K562 (cell line): ENCODE data around the gene RAB31. TPM values are rescaled to one million over a fixed set of nuclear protein-coding genes. Genes with fewer than 3 reads are reported as not detected.
A peak's percentile ranks its signal among the peaks of the same experiment; 100 is the strongest.

ENCODE experiments used
- ARHGAP35 ChIP-seq: fragments of 450-650 bp; IDR thresholded peaks from 2 replicates; pipeline ENCODE4 v1.6.1; 2018; ENCODE audit not compliant: partially characterized antibody
- CBFB ChIP-seq: sonication (generic); formaldehyde crosslinking; IDR thresholded peaks from 2 replicates; pipeline ENCODE4 v1.4.0; 2020; ENCODE audit warnings: mild to moderate bottlenecking, missing genetic modification reagents
- CTBP1 ChIP-seq: fragments of 450-650 bp; IDR thresholded peaks from 2 replicates; pipeline ENCODE4 v1.6.1; 2016; ENCODE audit warnings: borderline replicate concordance
- CXXC5 ChIP-seq: fragments of 250-450 bp; sonication (Bioruptor Pico); IDR thresholded peaks from 2 replicates; pipeline ENCODE4 v1.8.0; 2022; ENCODE audit warnings: inconsistent platforms, mild to moderate bottlenecking, moderate library complexity
- FOXP1 ChIP-seq: sonication (generic); formaldehyde crosslinking; IDR thresholded peaks from 2 replicates; pipeline ENCODE4 v1.8.0; 2022; ENCODE audit warnings: mild to moderate bottlenecking, missing genetic modification reagents
- GATAD2A ChIP-seq: fragments of 450-650 bp; IDR thresholded peaks from 2 replicates; pipeline ENCODE4 v1.6.1; 2017
- MED1 ChIP-seq: sonication (generic); formaldehyde crosslinking; IDR thresholded peaks from 2 replicates; pipeline ENCODE4 v1.8.1; 2023; ENCODE audit warnings: missing genetic modification reagents, borderline replicate concordance
- MYC ChIP-seq, 2 experiments: fragments of 250-450 bp in 1 of 2; sonication (Bioruptor Pico) in 1 of 2; IDR thresholded peaks; 2 replicates each; pipeline versions ENCODE4 v1.5.1 to v1.6.1; 2012 to 2021; ENCODE audit warnings: low read depth in 2 of 2, borderline replicate concordance in 1 of 2, improper control_type of control experiment in 1 of 2, low read length in 1 of 2, mild to moderate bottlenecking in 1 of 2, moderate library complexity in 1 of 2
- NFIC ChIP-seq: fragments of 450-650 bp; IDR thresholded peaks from 2 replicates; pipeline ENCODE4 v1.6.1; 2017; ENCODE audit warnings: mild to moderate bottlenecking, inconsistent platforms
- RB1 ChIP-seq: fragments of 450-650 bp; IDR thresholded peaks from 2 replicates; pipeline ENCODE4 v1.6.1; 2017; ENCODE audit warnings: low read depth, mild to moderate bottlenecking
- RCOR1 ChIP-seq, 2 experiments: IDR thresholded peaks; 2 replicates each; pipeline ENCODE4 v1.6.1; 2012; ENCODE audit warnings: low read depth in 2 of 2, low read length in 2 of 2, borderline replicate concordance in 1 of 2, improper control_type of control experiment in 1 of 2
- SMAD2 ChIP-seq: fragments of 150-350 bp; IDR thresholded peaks from 2 replicates; pipeline ENCODE4 v1.6.1; 2014; ENCODE audit warnings: low read depth, mild to moderate bottlenecking, low read length
- SUPT5H ChIP-seq: fragments of 450-650 bp; IDR thresholded peaks from 2 replicates; pipeline ENCODE4 v1.6.1; 2016
- TRIM24 ChIP-seq, 2 experiments: fragments of 450-650 bp; IDR thresholded peaks; 2 replicates each; pipeline ENCODE4 v1.6.1; 2016
- YY1 ChIP-seq, 3 experiments: IDR thresholded peaks; 2 replicates each; pipeline ENCODE4 v1.6.1; 2011; ENCODE audit warnings: low read length in 2 of 3, mild to moderate bottlenecking in 2 of 3, moderate library complexity in 2 of 3, borderline replicate concordance in 1 of 3, control low read depth in 1 of 3, low read depth in 1 of 3; ENCODE audit not compliant: insufficient read depth in 3 of 3, insufficient replicate concordance in 2 of 3, control insufficient read depth in 1 of 3, insufficient read length in 1 of 3; ENCODE audit errors: extremely low read depth in 1 of 3
- ZC3H11A ChIP-seq: IDR thresholded peaks from 2 replicates; pipeline ENCODE4 v1.6.1; 2012; ENCODE audit warnings: low read depth, low read length, improper control_type of control experiment
- ZFX ChIP-seq: sonication (generic); formaldehyde crosslinking; IDR thresholded peaks from 2 replicates; pipeline ENCODE4 v1.8.0; 2022; ENCODE audit warnings: mild to moderate bottlenecking, missing genetic modification reagents, moderate library complexity
- ZKSCAN3 ChIP-seq: fragments of 250-450 bp; sonication (Bioruptor Pico); IDR thresholded peaks from 2 replicates; pipeline ENCODE4 v1.4.0; 2020
- polyA plus RNA-seq, 8 experiments: library from polyadenylated mRNA; depleted of rRNA in 4 of 8; stranded (reverse) in 5 of 8; unstranded in 3 of 8; fragments of >200 nt; fragmentation: Nextera tagmentation in 2 of 8; fragmentation: Illumina TruSeq in 1 of 8; extraction: Ambion mirVana in 2 of 8; extraction: Trizol in 1 of 8; gene quantifications; 2 replicates each; pipeline versions ENCODE4 v1.2.1 to v1.2.3, GENCODE V29; 2011 to 2014; ENCODE audit warnings: inconsistent platforms in 1 of 8, missing spikeins in 1 of 8
- total RNA-seq, 7 experiments: library from RNA; depleted of rRNA in 6 of 7; stranded (reverse); fragments of >200 nt in 6 of 7; fragmentation: Illumina TruSeq in 2 of 7; extraction: Trizol in 2 of 7; gene quantifications; 2 replicates each; pipeline versions ENCODE4 v1.2.1 to v1.2.3, GENCODE V29; 2011 to 2021; ENCODE audit warnings: low replicate concordance in 1 of 7
- TF ChIP-seq, protein P1 (sequence below): sonication (generic); formaldehyde crosslinking; IDR thresholded peaks from 2 replicates; pipeline ENCODE4 v1.8.0; 2022; ENCODE audit warnings: mild to moderate bottlenecking, missing genetic modification reagents
- TF ChIP-seq, protein P2 (sequence below): fragments of 250-450 bp; sonication (Bioruptor Pico); IDR thresholded peaks from 2 replicates; pipeline ENCODE4 v1.8.0; 2022; ENCODE audit warnings: inconsistent platforms
- TF ChIP-seq, protein P3 (sequence below), 2 experiments: fragments of 150-350 bp in 1 of 2; IDR thresholded peaks; 2 replicates each; pipeline ENCODE4 v1.6.1; 2012 to 2016; ENCODE audit warnings: low read depth in 2 of 2, low read length in 2 of 2, mild to moderate bottlenecking in 1 of 2, moderate library complexity in 1 of 2

The RAB31 gene
- total and polyA plus RNA-seq, 9 of the 15 experiments (the other 6 are each of a cell fraction or from before 2014, with no cell fraction given) = 20.7 to 70.4 (median 41.3) TPM

DNA sequence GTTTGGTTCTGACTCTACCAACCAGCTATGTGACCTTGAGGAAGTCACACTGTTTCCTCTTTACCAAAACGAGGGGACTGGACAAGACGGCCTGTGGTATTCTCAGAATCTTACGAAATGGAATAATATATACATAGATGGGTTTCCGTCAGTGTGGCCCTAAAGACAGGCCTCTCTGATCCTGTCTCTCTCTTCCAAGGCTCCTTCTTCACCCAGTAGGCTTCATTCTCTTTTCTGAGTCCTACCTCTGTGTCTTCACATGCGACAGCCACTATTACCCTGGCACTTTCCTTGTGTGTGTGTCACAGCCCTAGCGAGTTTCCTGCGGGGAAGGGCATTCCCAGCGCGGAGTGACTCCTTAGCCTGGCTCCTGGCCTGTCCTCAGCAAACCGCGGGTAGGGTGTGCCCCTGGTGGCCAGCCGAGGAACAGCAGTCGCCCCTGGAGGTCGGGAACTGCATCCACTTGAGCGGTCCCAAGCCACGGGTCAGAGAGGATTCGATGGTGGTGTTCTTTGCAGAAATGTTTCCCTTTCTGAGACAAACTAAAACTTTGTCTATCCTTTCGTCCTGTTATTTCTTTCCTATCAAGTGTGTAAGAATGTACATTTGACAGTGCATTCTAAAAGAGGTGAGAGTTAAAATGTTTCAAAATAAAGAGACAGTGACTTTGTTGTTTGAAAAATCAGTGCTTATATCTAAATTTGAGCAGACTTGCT lies 63.3 kb downstream of the RAB31 start (continued):
- no peak for TF ChIP-seq ARHGAP35
- TF ChIP-seq, protein P1, sequence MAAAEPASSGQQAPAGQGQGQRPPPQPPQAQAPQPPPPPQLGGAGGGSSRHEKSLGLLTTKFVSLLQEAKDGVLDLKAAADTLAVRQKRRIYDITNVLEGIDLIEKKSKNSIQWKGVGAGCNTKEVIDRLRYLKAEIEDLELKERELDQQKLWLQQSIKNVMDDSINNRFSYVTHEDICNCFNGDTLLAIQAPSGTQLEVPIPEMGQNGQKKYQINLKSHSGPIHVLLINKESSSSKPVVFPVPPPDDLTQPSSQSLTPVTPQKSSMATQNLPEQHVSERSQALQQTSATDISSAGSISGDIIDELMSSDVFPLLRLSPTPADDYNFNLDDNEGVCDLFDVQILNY = peak; percentile 72; the same call in 1 of the 2 replicates
- TF ChIP-seq GATAD2A = no peak
- peak; percentile 19; the same call in 1 of the 2 replicates for TF ChIP-seq CXXC5
- peak; percentile 26; the same call in 1 of the 2 replicates for TF ChIP-seq FOXP1
- no peak for TF ChIP-seq ZKSCAN3 (CRISPR knock-in tag)
- TF ChIP-seq MYC (IDR thresholded peaks at IDR 0.05; ENCODE audit: low read depth, low read length) = peak; percentile 65; the same call in 1 of the 2 replicates
- no peak for TF ChIP-seq MYC (CRISPR knock-in tag; IDR thresholded peaks at IDR 0.05; ENCODE audit: borderline replicate concordance, low read depth)
- peak; percentile 56 for TF ChIP-seq RB1
- TF ChIP-seq MED1 (CRISPR knock-in tag) = no peak
- TF ChIP-seq, protein P2, sequence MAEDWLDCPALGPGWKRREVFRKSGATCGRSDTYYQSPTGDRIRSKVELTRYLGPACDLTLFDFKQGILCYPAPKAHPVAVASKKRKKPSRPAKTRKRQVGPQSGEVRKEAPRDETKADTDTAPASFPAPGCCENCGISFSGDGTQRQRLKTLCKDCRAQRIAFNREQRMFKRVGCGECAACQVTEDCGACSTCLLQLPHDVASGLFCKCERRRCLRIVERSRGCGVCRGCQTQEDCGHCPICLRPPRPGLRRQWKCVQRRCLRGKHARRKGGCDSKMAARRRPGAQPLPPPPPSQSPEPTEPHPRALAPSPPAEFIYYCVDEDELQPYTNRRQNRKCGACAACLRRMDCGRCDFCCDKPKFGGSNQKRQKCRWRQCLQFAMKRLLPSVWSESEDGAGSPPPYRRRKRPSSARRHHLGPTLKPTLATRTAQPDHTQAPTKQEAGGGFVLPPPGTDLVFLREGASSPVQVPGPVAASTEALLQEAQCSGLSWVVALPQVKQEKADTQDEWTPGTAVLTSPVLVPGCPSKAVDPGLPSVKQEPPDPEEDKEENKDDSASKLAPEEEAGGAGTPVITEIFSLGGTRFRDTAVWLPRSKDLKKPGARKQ (CRISPR knock-in tag) = 0 out of 2 replicates have a peak, but pooled peaks have one; percentile 42
- TF ChIP-seq, protein P3, sequence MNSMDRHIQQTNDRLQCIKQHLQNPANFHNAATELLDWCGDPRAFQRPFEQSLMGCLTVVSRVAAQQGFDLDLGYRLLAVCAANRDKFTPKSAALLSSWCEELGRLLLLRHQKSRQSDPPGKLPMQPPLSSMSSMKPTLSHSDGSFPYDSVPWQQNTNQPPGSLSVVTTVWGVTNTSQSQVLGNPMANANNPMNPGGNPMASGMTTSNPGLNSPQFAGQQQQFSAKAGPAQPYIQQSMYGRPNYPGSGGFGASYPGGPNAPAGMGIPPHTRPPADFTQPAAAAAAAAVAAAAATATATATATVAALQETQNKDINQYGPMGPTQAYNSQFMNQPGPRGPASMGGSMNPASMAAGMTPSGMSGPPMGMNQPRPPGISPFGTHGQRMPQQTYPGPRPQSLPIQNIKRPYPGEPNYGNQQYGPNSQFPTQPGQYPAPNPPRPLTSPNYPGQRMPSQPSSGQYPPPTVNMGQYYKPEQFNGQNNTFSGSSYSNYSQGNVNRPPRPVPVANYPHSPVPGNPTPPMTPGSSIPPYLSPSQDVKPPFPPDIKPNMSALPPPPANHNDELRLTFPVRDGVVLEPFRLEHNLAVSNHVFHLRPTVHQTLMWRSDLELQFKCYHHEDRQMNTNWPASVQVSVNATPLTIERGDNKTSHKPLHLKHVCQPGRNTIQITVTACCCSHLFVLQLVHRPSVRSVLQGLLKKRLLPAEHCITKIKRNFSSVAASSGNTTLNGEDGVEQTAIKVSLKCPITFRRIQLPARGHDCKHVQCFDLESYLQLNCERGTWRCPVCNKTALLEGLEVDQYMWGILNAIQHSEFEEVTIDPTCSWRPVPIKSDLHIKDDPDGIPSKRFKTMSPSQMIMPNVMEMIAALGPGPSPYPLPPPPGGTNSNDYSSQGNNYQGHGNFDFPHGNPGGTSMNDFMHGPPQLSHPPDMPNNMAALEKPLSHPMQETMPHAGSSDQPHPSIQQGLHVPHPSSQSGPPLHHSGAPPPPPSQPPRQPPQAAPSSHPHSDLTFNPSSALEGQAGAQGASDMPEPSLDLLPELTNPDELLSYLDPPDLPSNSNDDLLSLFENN (IDR thresholded peaks at IDR 0.05; ENCODE audit: low read depth in 2 of 2, low read length in 2 of 2) = peak; percentile 23 to 59; a peak in 2 of 4 replicates
- peak; percentile 68; the same call in 1 of the 2 replicates for TF ChIP-seq CTBP1
- peak in 1 of 2 experiments; percentile 57; a peak in 1 of 4 replicates for TF ChIP-seq RCOR1 (IDR thresholded peaks at IDR 0.05; ENCODE audit: borderline replicate concordance in 1 of 2, low read depth in 2 of 2, low read length in 2 of 2)
- no peak for TF ChIP-seq SMAD2
- TF ChIP-seq ZFX = peak; percentile 70
- peak in 1 of 3 experiments; percentile 35 for TF ChIP-seq YY1 (IDR thresholded peaks at IDR 0.05; ENCODE audit: borderline replicate concordance in 1 of 3, control insufficient read depth in 1 of 3, extremely low read depth in 1 of 3, insufficient read depth in 3 of 3, insufficient read length in 1 of 3, insufficient replicate concordance in 2 of 3, low read depth in 1 of 3, low read length in 2 of 3)
- TF ChIP-seq NFIC = peak; percentile 51
- TF ChIP-seq TRIM24 (IDR thresholded peaks at IDR 0.05) = peak in 1 of 2 experiments; percentile 13; a peak in 1 of 4 replicates
- peak; percentile 68; the same call in 1 of the 2 replicates for TF ChIP-seq CBFB (CRISPR knock-in tag)
- TF ChIP-seq ZC3H11A = 0 out of 2 replicates have a peak, but pooled peaks have one; percentile 81
- TF ChIP-seq SUPT5H = no peak
